ENCODE measurements around the gene COPA. TPM values are rescaled to one million over a fixed set of nuclear protein-coding genes. Genes with fewer than 3 reads are reported as not detected.

Gene COPA
- total RNA-seq, 1 experiment from 2014 or later: 118 TPM

- Histone ChIP-seq H2AK5ac (ENCODE audit: insufficient read length, low read length) (no peak overlapping the region), H3K9ac (ENCODE audit: extremely low read depth, insufficient read length, low read length) (no peak overlapping the region), H2BK20ac (ENCODE audit: low read depth, low read length, poor library complexity, severe bottlenecking) (no peak overlapping the region), H2BK12ac (ENCODE audit: insufficient read length, low read depth, low read length) (no peak overlapping the region), H3T11ph (ENCODE audit: low read length) (no peak overlapping the region), H4K91ac (ENCODE audit: insufficient read length, low read depth, low read length) (no peak overlapping the region), H2BK5ac (ENCODE audit: insufficient read length, low read length) (no peak overlapping the region), H2BK15ac (ENCODE audit: low read depth, low read length) (no peak overlapping the region), H3K27ac (ENCODE audit: insufficient read length, low read depth, low read length) (no peak overlapping the region), H3K79me1 (ENCODE audit: insufficient read depth, low read depth, low read length, poor library complexity, severe bottlenecking) (no peaks in the 10 kb centered on the region), H3K4me2 (ENCODE audit: insufficient read depth, insufficient read length, low read length) (no peak overlapping the region), H3K9me3 (ENCODE audit: control insufficient read depth, low read depth, low read length) (no peaks in the 10 kb centered on the region), H3K4ac (ENCODE audit: low read depth, low read length) (no peak overlapping the region), H4K20me1 (ENCODE audit: control insufficient read depth, insufficient read depth, insufficient read length) (no peaks in the 10 kb centered on the region), H3K56ac (ENCODE audit: insufficient read length, low read depth, low read length) (no peak overlapping the region), H3K23me2 (ENCODE audit: insufficient read length, low read depth, low read length, poor library complexity, severe bottlenecking) (peaks cover 7% of the 10 kb centered on the region), H3K4me1 (ENCODE audit: insufficient read depth, low read length) (peaks cover 20% of the 10 kb centered on the region), H3K18ac (ENCODE audit: insufficient read length, low read depth, low read length) (no peak overlapping the region), H3K23ac (ENCODE audit: insufficient read length, low read depth, low read length) (no peak overlapping the region), H2AFZ (ENCODE audit: low read length) (no peak overlapping the region), H2BK120ac (ENCODE audit: low read depth, low read length, poor library complexity, severe bottlenecking) (no peak overlapping the region), H4K8ac (replicated peaks; ENCODE audit: insufficient read length, low read depth, low read length) (no peak overlapping the region), H3K14ac (ENCODE audit: insufficient read depth, low read length) (no peak overlapping the region), H4K5ac (ENCODE audit: insufficient read length, low read depth, low read length) (no peak overlapping the region), H3K27me3 (ENCODE audit: insufficient read depth, low read length) (no peaks in the 10 kb centered on the region), H3K79me2 (ENCODE audit: insufficient read depth, low read length) (no peaks in the 10 kb centered on the region)
- WGBS (ENCODE audit: extremely low coverage, insufficient read length, low lambda C conversion rate): no CpG with 5 or more reads among the region's 7 CpGs
- no peaks in the 10 kb centered on the region for H3K36me3 Mint-ChIP-seq (ENCODE audit: insufficient read depth in 1 of 3, low read depth in 3 of 3)
- peaks cover 41 to 47% of the 10 kb centered on the region in 2 experiments for H3K4me1 Mint-ChIP-seq
- no peaks in the 10 kb centered on the region; a peak in 1 of 5 replicates for H3K9me3 Mint-ChIP-seq
- DNase-seq: peak; percentile 33
- TF ChIP-seq CTCF (conservative IDR thresholded peaks at IDR 0.05): no peak
- no peaks in the 10 kb centered on the region for H3K27me3 Mint-ChIP-seq (ENCODE audit: low read depth)
- H3K27ac Mint-ChIP-seq: 0 out of 7 replicates have a peak overlapping the region, but pooled peaks of 1 of the 3 experiments have one; percentile 4
- no peak overlapping the region for H3K4me3 Mint-ChIP-seq
Measured at GRCh38 chr1:160377585-160378206, 34.6 kb upstream of the COPA start.

Data from H9 (cell line).